HG02610 (cell line): ENCODE data around the gene SBSN.
A peak's percentile ranks its signal among the peaks of the same experiment; 100 is the strongest.

Source experiments
- ATAC-seq: cut with Tn5 transposase; IDR thresholded peaks from one replicate; pipeline ENCODE4 v1.9.1; 2021; ENCODE audit warnings: mild to moderate bottlenecking, moderate library complexity; ENCODE audit not compliant: unreplicated experiment

SBSN gene

DNA sequence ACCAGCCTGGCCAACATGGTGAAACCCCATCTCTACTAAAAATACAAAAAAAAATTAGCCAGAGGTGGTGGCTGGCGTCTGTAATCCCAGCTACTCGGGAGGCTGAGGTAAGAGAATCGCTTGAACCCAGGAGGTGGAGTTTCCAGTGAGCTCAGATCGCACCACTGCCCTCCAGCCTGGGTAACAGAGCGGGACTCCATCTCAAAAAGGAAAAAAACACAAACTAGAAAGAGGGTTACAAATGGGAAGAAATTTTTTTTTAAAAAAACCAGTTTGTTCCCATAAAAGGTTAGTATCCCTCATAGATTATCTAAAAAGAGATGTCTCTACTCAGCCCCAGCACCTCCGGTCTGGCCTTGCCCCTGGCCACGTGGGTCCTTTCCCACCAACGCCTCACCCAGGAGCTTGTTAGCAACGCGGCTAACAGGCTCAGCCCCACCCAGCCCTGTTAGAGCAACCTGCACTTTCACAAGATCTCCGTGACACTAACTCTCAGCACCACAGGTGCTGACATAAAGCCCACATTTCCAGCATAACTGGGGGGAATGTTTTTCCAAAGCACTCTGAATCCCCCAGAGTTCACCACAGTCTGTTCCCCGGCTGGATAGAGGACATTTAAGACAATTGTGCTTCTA lies 19.0 kb downstream of the SBSN start:
- ATAC-seq: no peak

DNA sequence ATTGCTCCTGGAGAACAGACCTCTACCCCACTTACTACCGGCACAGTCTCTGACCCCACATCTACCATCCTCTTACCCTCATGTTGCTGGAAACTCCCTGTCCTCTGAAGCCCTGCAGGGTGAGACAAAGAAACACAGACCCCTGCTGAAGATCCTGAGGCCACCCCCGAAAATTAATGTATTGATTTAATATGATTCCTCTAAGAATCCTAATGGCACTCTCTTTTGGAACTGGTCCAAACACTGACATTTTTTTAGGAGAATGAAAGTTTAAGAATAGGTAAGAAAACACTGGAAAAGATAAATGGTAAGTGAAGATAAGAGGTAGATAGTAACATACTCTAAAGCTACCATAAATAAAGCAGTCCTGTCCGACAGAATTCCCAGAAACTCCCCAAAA lies 20.0 kb downstream of the SBSN start:
- ATAC-seq: no peak

- no peak for ATAC-seq
These were observed 20.6 kb downstream of the SBSN start for GRCh38 chr19:35507561-35507960.

GRCh38 chr19:35506011-35506410 lies 22.1 kb downstream of the SBSN start:
- ATAC-seq: no peak

DNA sequence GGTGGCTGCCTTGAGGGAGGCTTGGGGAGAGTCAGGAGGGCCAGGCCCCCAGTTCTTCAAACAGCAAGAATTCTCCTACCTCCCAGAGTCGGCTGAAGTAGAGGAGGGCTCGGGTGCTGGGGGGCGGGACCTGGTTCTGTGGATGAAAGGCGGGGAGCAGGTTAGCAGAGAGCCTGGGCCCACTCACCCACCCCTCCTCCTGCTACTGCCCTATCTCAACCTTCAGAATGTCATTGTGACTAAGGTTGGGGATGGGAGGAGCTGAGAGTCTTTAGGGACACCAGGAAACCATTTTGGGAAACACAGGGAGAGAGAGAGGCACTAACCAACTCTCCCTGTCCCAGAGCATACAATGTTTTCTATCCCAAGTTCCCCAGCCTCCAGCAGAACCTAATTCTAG lies 25.4 kb downstream of the SBSN start:
- no peak for ATAC-seq

DNA sequence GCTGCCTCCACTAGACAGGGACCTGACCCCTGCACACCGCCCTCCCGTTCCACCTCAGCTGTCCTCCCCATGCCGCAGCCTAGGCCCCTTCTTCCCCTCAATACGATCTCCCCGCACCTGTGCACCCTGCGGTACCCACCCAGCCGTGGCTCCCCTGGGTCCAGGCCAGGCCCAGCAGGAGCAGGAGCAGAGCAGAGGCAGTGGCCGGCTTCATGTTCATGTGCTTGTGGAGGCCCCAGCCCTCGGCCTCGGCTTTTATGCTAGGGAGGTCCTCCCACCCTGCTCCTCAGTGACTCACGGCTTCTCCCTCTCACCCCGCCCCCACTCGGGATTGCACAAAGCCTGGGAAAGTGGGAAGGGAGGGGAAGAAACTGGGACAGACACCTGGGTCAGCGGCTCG lies 26.4 kb downstream of the SBSN start:
- no peak for ATAC-seq

DNA sequence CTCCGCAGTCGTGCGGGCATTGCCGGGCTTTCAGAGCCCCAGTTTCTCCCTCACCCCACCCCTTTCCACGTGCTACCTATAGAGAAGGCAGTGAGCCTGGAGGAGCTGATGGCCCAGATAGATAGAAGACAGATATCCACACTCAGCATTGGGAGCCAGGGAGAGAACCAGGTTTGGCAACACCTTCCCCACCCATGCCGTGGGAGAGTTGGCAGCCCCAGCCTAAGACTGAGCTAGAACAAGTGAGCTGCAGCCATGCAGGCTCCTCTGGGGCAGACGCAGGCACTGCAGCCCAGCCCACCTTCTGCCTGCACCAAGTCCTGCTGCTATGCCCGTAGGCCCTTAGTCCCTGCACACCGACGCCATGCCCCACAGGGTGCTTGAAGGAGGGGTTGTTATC lies 27.5 kb downstream of the SBSN start:
- ATAC-seq: no peak

DNA sequence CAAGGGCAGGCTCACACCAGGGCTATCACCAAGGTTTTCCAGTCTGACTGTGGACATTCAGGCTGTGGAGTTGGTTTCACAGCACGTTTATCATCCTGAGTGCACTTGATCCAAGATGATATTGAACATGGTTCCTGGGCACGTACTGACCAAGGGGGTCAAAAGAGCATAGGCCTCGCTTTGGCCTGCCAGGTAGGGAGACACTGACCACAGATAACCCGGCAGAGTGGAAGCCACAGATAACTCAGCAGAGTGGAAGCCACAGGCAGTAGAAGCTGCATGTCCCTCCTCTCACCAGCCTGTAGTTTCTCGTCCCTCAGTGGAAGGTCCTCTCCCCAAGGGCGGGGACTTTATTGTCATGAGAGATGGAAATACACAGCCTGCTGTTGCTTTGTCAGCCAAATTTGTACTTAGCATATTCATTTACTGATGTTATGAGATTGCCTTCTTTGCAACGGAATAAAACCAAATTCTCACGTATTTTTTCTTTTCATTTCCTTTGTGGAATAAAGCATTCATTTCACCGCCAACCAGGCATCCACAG lies 29.1 kb downstream of the SBSN start:
- ATAC-seq: no peak

GRCh38 chr19:35498220-35498619 lies 29.9 kb downstream of the SBSN start:
- ATAC-seq: no peak

DNA sequence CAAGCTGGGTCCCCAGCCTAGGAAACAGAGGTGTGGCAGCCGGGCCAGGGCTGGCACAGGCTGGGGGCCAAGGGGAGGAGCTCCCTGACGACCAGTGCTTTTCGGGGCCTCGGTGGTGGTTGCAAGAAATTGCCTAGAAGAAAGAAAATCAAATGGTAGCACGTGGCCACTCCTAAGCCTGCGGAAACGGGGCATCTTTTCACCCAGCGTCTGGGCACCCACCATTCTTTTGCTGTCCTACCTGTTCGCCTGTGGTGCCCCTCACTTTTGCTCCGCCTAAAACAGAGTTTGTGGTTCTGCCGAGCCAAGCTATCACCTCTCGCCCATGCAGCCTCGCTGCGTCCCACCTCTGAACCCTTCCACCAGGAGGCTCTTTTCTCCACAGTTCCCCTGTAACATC lies 30.7 kb downstream of the SBSN start:
- no peak for ATAC-seq

DNA sequence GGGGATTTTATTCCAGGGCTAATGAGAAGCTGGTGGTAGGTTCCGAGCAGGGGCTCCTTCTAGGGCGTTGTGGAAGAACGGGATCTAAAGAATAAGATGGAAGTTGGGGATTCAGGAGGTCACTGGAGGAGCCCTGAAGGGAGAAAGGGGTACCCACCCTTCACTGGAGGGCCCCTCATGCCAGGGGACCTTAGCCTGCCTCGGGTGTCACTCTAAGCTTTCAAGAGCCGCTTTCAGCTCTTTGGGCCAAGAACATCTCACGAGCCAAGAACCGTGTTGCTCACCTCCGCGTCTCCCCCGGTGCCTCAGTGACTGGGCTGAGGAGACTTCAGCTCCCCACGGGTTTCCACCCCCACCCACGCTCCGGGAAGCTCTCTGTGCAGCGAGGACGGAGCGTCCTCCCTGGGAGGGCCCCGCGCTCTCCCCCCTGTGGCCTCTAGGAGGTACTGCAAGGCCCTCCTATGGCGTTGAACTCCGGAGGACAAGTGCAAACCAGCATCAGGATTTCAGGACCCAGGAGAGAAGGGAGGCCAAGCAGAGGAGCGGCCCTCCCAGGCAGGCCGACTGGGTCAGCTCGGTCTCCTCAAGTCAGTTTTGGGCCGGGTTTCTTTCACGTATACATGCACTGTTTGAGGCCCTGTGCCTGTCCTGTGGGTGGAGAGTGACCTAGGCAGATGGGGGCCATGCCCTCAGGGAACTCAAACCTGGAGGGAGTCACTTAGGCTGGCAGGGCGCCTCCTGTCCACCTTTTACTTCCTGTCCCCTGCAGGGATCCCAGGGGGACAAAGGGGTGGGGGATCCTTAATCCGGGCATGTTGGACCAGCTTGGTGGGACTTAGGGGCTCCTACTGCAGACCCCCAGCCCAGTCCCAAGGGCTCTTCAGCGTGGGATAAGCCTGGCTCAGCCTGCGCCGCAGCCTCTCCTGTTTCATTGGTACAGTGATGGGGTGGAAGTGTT lies 32.7 kb downstream of the SBSN start:
- ATAC-seq: no peak

- no peak for ATAC-seq
These were observed 34.1 kb downstream of the SBSN start for GRCh38 chr19:35493971-35494370.

- ATAC-seq: no peak
These were observed 36.2 kb downstream of the SBSN start for GRCh38 chr19:35491836-35492360.

DNA sequence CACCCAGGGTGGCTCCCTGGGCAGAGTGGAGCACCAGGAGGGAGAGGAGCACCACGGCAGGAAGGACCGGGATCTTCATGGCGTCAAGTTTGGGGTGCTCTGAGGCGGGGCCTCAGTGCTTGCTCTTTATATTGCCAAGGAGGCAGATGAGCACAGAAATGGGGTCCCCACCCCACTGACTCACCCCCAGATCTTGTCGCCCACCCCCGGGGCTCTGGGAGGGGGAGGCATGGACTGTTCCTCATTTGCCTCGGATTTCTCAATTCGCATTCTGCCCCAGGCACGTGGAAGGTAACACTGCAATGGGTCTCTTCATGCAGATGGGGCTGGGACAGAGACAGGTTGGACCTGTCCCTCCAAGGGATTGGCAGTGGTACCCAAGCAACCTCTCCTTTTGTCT lies 37.7 kb downstream of the SBSN start, which contains the start of gene KRTDAP:
Gene KRTDAP, minus strand, starts transcription at position 101 of the 400 bp plus-strand sequence. Its CDS starts 22 bp downstream, at position 79.
- no peak for ATAC-seq

- no peak for ATAC-seq
These were observed 39.4 kb downstream of the SBSN start for GRCh38 chr19:35488677-35489076.

GRCh38 chr19:35487656-35488182 lies 40.4 kb downstream of the SBSN start:
- no peak for ATAC-seq

GRCh38 chr19:35486268-35486708 lies 41.8 kb downstream of the SBSN start:
- no peak for ATAC-seq

DNA sequence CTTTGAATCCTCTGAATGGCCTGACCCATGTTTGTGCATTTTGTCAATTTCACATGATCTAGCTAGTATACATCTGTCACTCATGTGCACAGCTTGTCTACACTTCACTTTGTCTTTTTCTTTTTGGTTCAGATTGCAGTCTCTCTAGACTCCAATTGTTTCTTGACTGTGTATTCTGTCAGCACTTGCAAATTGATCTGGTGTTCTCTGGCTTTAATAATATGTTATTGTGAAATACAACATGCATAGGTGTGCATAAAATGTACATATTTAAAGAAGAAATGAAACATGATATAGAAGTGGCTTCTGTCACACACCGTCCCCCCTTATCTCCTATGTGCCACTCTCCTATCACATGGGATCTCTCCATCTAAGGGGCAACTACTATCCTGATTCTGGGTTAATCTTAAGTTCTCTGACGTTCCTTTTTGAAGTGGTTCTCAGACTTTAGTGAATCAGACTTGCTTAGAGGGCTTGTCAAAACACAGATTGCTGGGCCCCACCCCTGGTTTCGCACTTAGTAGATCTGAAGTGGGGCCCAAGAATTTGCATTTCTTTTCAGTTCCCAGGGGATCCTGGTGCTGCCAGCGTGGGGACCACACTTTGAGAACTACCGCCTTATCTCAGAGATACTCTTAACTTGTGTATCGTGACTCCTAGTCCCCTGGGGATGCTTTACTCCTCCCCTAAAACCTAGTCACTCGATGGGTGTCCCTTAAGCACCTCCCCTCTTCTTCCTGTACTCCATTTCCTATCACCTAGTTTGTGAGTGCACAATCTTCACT lies 43.7 kb downstream of the SBSN start:
- peak; percentile 75 for ATAC-seq

- no peak for ATAC-seq
These were observed 45.0 kb downstream of the SBSN start for GRCh38 chr19:35483089-35483488.
